GM23338 (cell line): ENCODE measurements around the gene NPR2. TPM values are rescaled to one million over a fixed set of nuclear protein-coding genes. Genes with fewer than 3 reads are reported as not detected.

ENCODE experiments used
- ATAC-seq: fragments of 200-7000 bp; cut with Tn5 transposase; 3 replicates; pipeline ENCODE4 v1.9.1; 2020
- DNase-seq: peaks from one replicate; pipeline ENCODE4 v3.0.0-alpha.2; 2015; ENCODE audit warnings: low spot score
- H2AFZ ChIP-seq: fragments of 200-600 bp; sonication (generic); 2 replicates; pipeline ENCODE4 v1.8.0; 2016; ENCODE audit warnings: antibody characterized with exemption, mild to moderate bottlenecking, moderate library complexity
- H3F3A ChIP-seq: fragments of 200-600 bp; sonication (generic); replicated peaks from 2 replicates; pipeline ENCODE4 v1.8.0; 2017; ENCODE audit warnings: antibody characterized with exemption, mixed run types, low read depth
- H3K27ac ChIP-seq: fragments of 200-600 bp; sonication (generic); 2 replicates; pipeline ENCODE4 v1.6.1; 2016; ENCODE audit warnings: low read depth
- H3K27me3 ChIP-seq: fragments of 200-600 bp; sonication (generic); 2 replicates; pipeline ENCODE4 v1.8.0; 2016; ENCODE audit warnings: mild to moderate bottlenecking, mixed run types, moderate library complexity; ENCODE audit not compliant: insufficient read depth
- H3K36me3 ChIP-seq: fragments of 200-600 bp; sonication (generic); 2 replicates; pipeline ENCODE4 v1.8.0; 2016; ENCODE audit warnings: mild to moderate bottlenecking; ENCODE audit not compliant: insufficient read depth
- H3K4me1 ChIP-seq: fragments of 200-600 bp; sonication (generic); 2 replicates; pipeline ENCODE4 v1.8.0; 2016; ENCODE audit warnings: mild to moderate bottlenecking, moderate library complexity; ENCODE audit not compliant: insufficient read depth
- H3K4me2 ChIP-seq: fragments of 200-600 bp; sonication (generic); 2 replicates; pipeline ENCODE4 v1.7.1; 2017; ENCODE audit warnings: mixed run types
- H3K4me3 ChIP-seq: fragments of 200-600 bp; sonication (generic); 2 replicates; pipeline ENCODE4 v1.6.1; 2016; ENCODE audit warnings: mixed run types
- H3K79me2 ChIP-seq: fragments of 200-600 bp; sonication (generic); replicated peaks from 2 replicates; pipeline ENCODE4 v1.8.0; 2017; ENCODE audit warnings: mild to moderate bottlenecking; ENCODE audit not compliant: insufficient read depth
- H3K9me2 ChIP-seq: fragments of 200-600 bp; sonication (generic); 2 replicates; pipeline ENCODE4 v1.8.0; 2017; ENCODE audit not compliant: insufficient read depth
- H4K20me1 ChIP-seq: fragments of 200-600 bp; sonication (generic); replicated peaks from 2 replicates; pipeline ENCODE4 v1.8.0; 2017; ENCODE audit warnings: mild to moderate bottlenecking; ENCODE audit not compliant: insufficient read depth
- H3K27ac Mint-ChIP-seq: 2 replicates; pipeline ENCODE4 v1.8.0; 2020; ENCODE audit warnings: inconsistent platforms, mild to moderate bottlenecking, moderate library complexity, mixed read lengths
- H3K27me3 Mint-ChIP-seq: 3 replicates; pipeline ENCODE4 v1.8.0; 2022; ENCODE audit warnings: low read depth, mild to moderate bottlenecking, moderate library complexity, mixed read lengths, inconsistent platforms; ENCODE audit not compliant: insufficient read depth, poor library complexity
- H3K36me3 Mint-ChIP-seq: 3 replicates; pipeline ENCODE4 v1.8.0; 2021; ENCODE audit warnings: low read depth, mild to moderate bottlenecking, inconsistent platforms, moderate library complexity, mixed read lengths
- H3K4me1 Mint-ChIP-seq: 3 replicates; pipeline ENCODE4 v1.8.0; 2020; ENCODE audit warnings: mild to moderate bottlenecking, inconsistent platforms, mixed read lengths
- H3K4me3 Mint-ChIP-seq: 3 replicates; pipeline ENCODE4 v1.8.0; 2021; ENCODE audit warnings: moderate library complexity, mild to moderate bottlenecking, inconsistent platforms, mixed read lengths
- H3K9me3 Mint-ChIP-seq: 3 replicates; pipeline ENCODE4 v1.8.0; 2020; ENCODE audit warnings: moderate library complexity, mild to moderate bottlenecking, inconsistent platforms, mixed read lengths
- CREB1 ChIP-seq: fragments of 250-450 bp; sonication (Bioruptor Pico); IDR thresholded peaks from 2 replicates; pipeline ENCODE4 v1.5.0; 2020; ENCODE audit warnings: low read depth, mild to moderate bottlenecking, moderate library complexity
- CTCF ChIP-seq, 2 experiments: fragments of 200-600 bp in 1 of 2; sonication (generic) in 1 of 2; conservative IDR thresholded peaks; 2 replicates each; pipeline versions ENCODE4 v1.5.1 to v1.6.1; 2016 to 2017; ENCODE audit warnings: antibody characterized with exemption in 2 of 2, low read depth in 2 of 2, mild to moderate bottlenecking in 2 of 2, moderate library complexity in 1 of 2
- ETS1 ChIP-seq: IDR thresholded peaks from 2 replicates; pipeline ENCODE4 v1.6.1; 2016; ENCODE audit warnings: antibody characterized with exemption
- EZH2 ChIP-seq: fragments of 200-600 bp; sonication (generic); IDR thresholded peaks from one replicate; pipeline ENCODE4 v1.8.0; 2017; ENCODE audit warnings: antibody characterized with exemption, mild to moderate bottlenecking, low read depth; ENCODE audit not compliant: unreplicated experiment
- EZH2phosphoT487 ChIP-seq: fragments of 200-600 bp; sonication (generic); IDR thresholded peaks from one replicate; pipeline ENCODE4 v1.8.1; 2018; ENCODE audit warnings: antibody characterized with exemption; ENCODE audit not compliant: unreplicated experiment
- JUNB ChIP-seq: IDR thresholded peaks from one replicate; pipeline ENCODE4 v1.6.1; 2016; ENCODE audit warnings: antibody characterized with exemption; ENCODE audit not compliant: unreplicated experiment
- NANOG ChIP-seq: IDR thresholded peaks from 2 replicates; pipeline ENCODE4 v1.6.1; 2016; ENCODE audit warnings: antibody characterized with exemption, borderline replicate concordance
- POLR2AphosphoS5 ChIP-seq: IDR thresholded peaks from 2 replicates; pipeline ENCODE4 v1.6.1; 2016; ENCODE audit warnings: antibody characterized with exemption, low read depth
- STAT1 ChIP-seq: IDR thresholded peaks from one replicate; pipeline ENCODE4 v1.6.1; 2016; ENCODE audit warnings: antibody characterized with exemption; ENCODE audit not compliant: unreplicated experiment
- ZNF114 ChIP-seq: fragments of 250-450 bp; sonication (Bioruptor Pico); IDR thresholded peaks from 2 replicates; pipeline ENCODE4 v1.5.0; 2020; ENCODE audit warnings: mild to moderate bottlenecking, moderate library complexity
- polyA plus RNA-seq: library from polyadenylated mRNA; unstranded; fragments of >200 nt; fragmentation: Nextera tagmentation; extraction: Ambion mirVana; gene quantifications from 2 replicates; pipeline ENCODE4 v1.2.1, GENCODE V29; 2016
- total RNA-seq: library from RNA; depleted of rRNA; stranded (reverse); fragments of >200 nt; shearing (Covaris generic); gene quantifications from 2 replicates; pipeline ENCODE4 v1.2.3, GENCODE V29; 2014

NPR2 gene
- total and polyA plus RNA-seq, 2 experiments from 2014 or later: 9.0 to 14.4 TPM

GRCh38 chr9:35847792-35848572 is 56.6 kb downstream of the NPR2 start:
- Histone ChIP-seq H3K9me2 (no peaks in the 10 kb centered on the region), H3K79me2 (no peaks in the 10 kb centered on the region), H3K36me3 (no peaks in the 10 kb centered on the region), H3K4me1 (peaks cover 31% of the 10 kb centered on the region), H3F3A (no peaks in the 10 kb centered on the region; the same call in 1 of the 2 replicates), H2AFZ (no peak overlapping the region), H4K20me1 (no peaks in the 10 kb centered on the region), H3K4me3 (no peak overlapping the region), H3K27ac (no peak overlapping the region), H3K4me2 (no peak overlapping the region), H3K27me3 (peaks cover 10% of the 10 kb centered on the region; the same call in 1 of the 2 replicates)
- Mint-ChIP-seq H3K27ac (no peak overlapping the region), H3K27me3 (peaks cover 10% of the 10 kb centered on the region), H3K4me1 (peaks cover 28% of the 10 kb centered on the region), H3K4me3 (no peak overlapping the region), H3K9me3 (no peaks in the 10 kb centered on the region), H3K36me3 (peaks cover 3% of the 10 kb centered on the region; the same call in 2 of the 3 replicates)
- no peak for TF ChIP-seq CTCF (conservative IDR thresholded peaks at IDR 0.05; ENCODE audit: low read depth in 2 of 2)
- TF ChIP-seq STAT1: no peak
- DNase-seq: no peak
- ATAC-seq: no peak

- Histone ChIP-seq H3K27ac (no peak overlapping the region), H3K27me3 (peaks cover 2% of the 10 kb centered on the region; the same call in 1 of the 2 replicates), H4K20me1 (no peaks in the 10 kb centered on the region), H2AFZ (no peak overlapping the region), H3K4me1 (no peaks in the 10 kb centered on the region; the same call in 1 of the 2 replicates), H3K9me2 (no peaks in the 10 kb centered on the region), H3K36me3 (no peaks in the 10 kb centered on the region), H3F3A (no peaks in the 10 kb centered on the region), H3K4me2 (no peak overlapping the region), H3K4me3 (no peak overlapping the region), H3K79me2 (no peaks in the 10 kb centered on the region)
- H3K4me1 Mint-ChIP-seq: no peaks in the 10 kb centered on the region; the same call in 2 of the 3 replicates
- no peak for ATAC-seq
- DNase-seq: no peak
- H3K27ac Mint-ChIP-seq: no peak overlapping the region
- H3K27me3 Mint-ChIP-seq: peaks cover 2% of the 10 kb centered on the region
- H3K9me3 Mint-ChIP-seq: no peaks in the 10 kb centered on the region
- peaks cover 3% of the 10 kb centered on the region; the same call in 2 of the 3 replicates for H3K36me3 Mint-ChIP-seq
- no peak for TF ChIP-seq NANOG
- TF ChIP-seq ETS1: no peak
- TF ChIP-seq EZH2phosphoT487: no peak
- TF ChIP-seq EZH2: no peak
- no peak for TF ChIP-seq JUNB
- no peak for TF ChIP-seq POLR2AphosphoS5
- no peak for TF ChIP-seq STAT1
- TF ChIP-seq CREB1 (CRISPR knock-in tag): no peak
- no peak for TF ChIP-seq ZNF114 (CRISPR knock-in tag)
- no peak overlapping the region for H3K4me3 Mint-ChIP-seq
These were observed 61.0 kb downstream of the NPR2 start for GRCh38 chr9:35852267-35852815.
